Right ventricle myocardium inferior (tissue), 1 donor: ENCODE measurements around the gene CEP85L. TPM values are rescaled to one million over a fixed set of nuclear protein-coding genes. Genes with fewer than 3 reads are reported as not detected.
A peak's percentile ranks its signal among the peaks of the same experiment; 100 is the strongest.

Experiments
- ATAC-seq: fragments of 200-7000 bp; cut with Tn5 transposase; one replicate; pipeline ENCODE4 v1.9.1; 2020; ENCODE audit warnings: mild to moderate bottlenecking, moderate library complexity
- DNase-seq: peaks from one replicate; pipeline ENCODE4 v3.0.0; 2021; ENCODE audit errors: missing footprints
- intact Hi-C: fragments of 100-400 bp; cut with DNase I; formaldehyde crosslinking; loops from one replicate; pipeline ENCODE4 v1.11.0; 2022
- total RNA-seq: library from RNA; stranded (reverse); fragmentation: NEBNext Ultra II Directional; extraction: Animal tissue kit (Norgen Biotek cat#: 25700); gene quantifications from one replicate; pipeline ENCODE4 v1.2.1, GENCODE V29; 2021
- donor health status: DM: no; HTN: yes; CAD: no; lungs with severe emphysema.

CEP85L gene
- total RNA-seq, 1 donor from 2014 or later, result 16.7 TPM

GRCh38 chr6:118632359-118632758 is 19.0 kb downstream of the CEP85L start:
- intact Hi-C loops, result no loop called here
- ATAC-seq (no peak), DNase-seq (no peak)

- DNase-seq, result no peak
- intact Hi-C loops, result no loop called here
- ATAC-seq, result no peak
Observed at GRCh38 chr6:118630923-118631322, 20.5 kb downstream of the CEP85L start.

GRCh38 chr6:118630067-118630466 is 21.3 kb downstream of the CEP85L start:
- intact Hi-C loops, result no loop called here
- no peak for ATAC-seq

GRCh38 chr6:118627724-118628123 is 23.7 kb downstream of the CEP85L start:
- no peak for ATAC-seq
- DNase-seq, result no peak
- intact Hi-C loops, result no loop called here

More at GRCh38 chr6:118630067-118630466, 21.3 kb downstream of the CEP85L start:
- DNase-seq, result no peak

GRCh38 chr6:118625833-118626232 is 25.6 kb downstream of the CEP85L start:
- intact Hi-C loops, result no loop called here
- DNase-seq (no peak), ATAC-seq (no peak)

- DNase-seq (no peak), ATAC-seq (no peak)
- intact Hi-C loops, result no loop called here
Observed at GRCh38 chr6:118621799-118622470, 29.5 kb downstream of the CEP85L start.

- DNase-seq (no peak), ATAC-seq (no peak)
- intact Hi-C loops, result no loop called here
Observed at GRCh38 chr6:118620202-118620601, 31.2 kb downstream of the CEP85L start.

- DNase-seq (no peak), ATAC-seq (peak; percentile 79)
- intact Hi-C loops, result loop anchor here (5.0 kb wide), 1 partner anchor 337 kb away; no protein-coding TSS in a partner anchor
Observed at GRCh38 chr6:118618676-118619377, 32.6 kb downstream of the CEP85L start.

GRCh38 chr6:118617417-118617816 is 34.0 kb downstream of the CEP85L start:
- intact Hi-C loops, result loop anchor here (5.0 kb wide), 1 partner anchor 335 kb away; no protein-coding TSS in a partner anchor
- ATAC-seq, result no peak
- no peak for DNase-seq

GRCh38 chr6:118611334-118611733 is 40.1 kb downstream of the CEP85L start:
- intact Hi-C loops, result no loop called here
- no peak for DNase-seq
- no peak for ATAC-seq

GRCh38 chr6:118606858-118607257 is 44.5 kb downstream of the CEP85L start:
- ATAC-seq, result no peak
- no peak for DNase-seq
- intact Hi-C loops, result no loop called here

- intact Hi-C loops, result no loop called here
- ATAC-seq (no peak), DNase-seq (no peak)
Observed at GRCh38 chr6:118606268-118606667, 45.1 kb downstream of the CEP85L start.

- DNase-seq, result no peak
- intact Hi-C loops, result no loop called here
- ATAC-seq, result no peak
Observed at GRCh38 chr6:118603372-118603771, 48.0 kb downstream of the CEP85L start.

GRCh38 chr6:118602300-118602699 is 49.1 kb downstream of the CEP85L start:
- ATAC-seq (no peak), DNase-seq (no peak)
- intact Hi-C loops, result no loop called here

GRCh38 chr6:118598324-118598723 is 53.1 kb downstream of the CEP85L start:
- intact Hi-C loops, result no loop called here
- DNase-seq, result no peak
- ATAC-seq, result no peak

- ATAC-seq (no peak), DNase-seq (no peak)
- intact Hi-C loops, result no loop called here
Observed at GRCh38 chr6:118597636-118598035, 53.8 kb downstream of the CEP85L start.

- intact Hi-C loops, result no loop called here
- DNase-seq (no peak), ATAC-seq (no peak)
Observed at GRCh38 chr6:118596774-118597320, 54.5 kb downstream of the CEP85L start.

- DNase-seq (no peak), ATAC-seq (no peak)
- intact Hi-C loops, result no loop called here
Observed at GRCh38 chr6:118594877-118595276, 56.5 kb downstream of the CEP85L start.

- intact Hi-C loops, result no loop called here
- DNase-seq (no peak), ATAC-seq (no peak)
Observed at GRCh38 chr6:118591897-118592296, 59.5 kb downstream of the CEP85L start.
